Panc1 (cell line): ENCODE results near the gene LATS2. TPM values are rescaled to one million over a fixed set of nuclear protein-coding genes. Genes with fewer than 3 reads are reported as not detected.

ENCODE experiments used
- ATAC-seq: fragments of 200-7000 bp; cut with Tn5 transposase; 2 replicates; pipeline ENCODE4 v1.9.1; 2020; ENCODE audit warnings: mild to moderate bottlenecking, moderate library complexity
- BruUV-seq: library from RNA; stranded (reverse); fragments of 400-500 nt; replicated peaks from 2 replicates; lab custom pipeline; 2021; lab: Mats Ljungman, UMichigan
- CTCF ChIA-PET: fragments of 300-600 bp; sonication (Branson Sonifier 250); formaldehyde crosslinking; loops from one replicate; lab custom pipeline; 2022; ENCODE audit warnings: antibody characterized with exemption; lab: Charles Lee
- POLR2A ChIA-PET: fragments of 300-600 bp; sonication (Branson Sonifier 250); formaldehyde crosslinking; loops from one replicate; lab custom pipeline; 2022; ENCODE audit warnings: antibody characterized with exemption; lab: Charles Lee
- DNase-seq: peaks from one replicate; pipeline ENCODE4 v3.0.0-alpha.2; 2010; ENCODE audit warnings: low read depth, low spot score
- H3K27ac ChIP-seq: 2 replicates; pipeline ENCODE4 v1.5.1; 2011; ENCODE audit warnings: mild to moderate bottlenecking, low read length, inconsistent platforms
- H3K27me3 ChIP-seq: fragments of 200-500 bp; sonication (Bioruptor generic); 2 replicates; pipeline ENCODE4 v1.6.0; 2014; ENCODE audit warnings: low read length, inconsistent platforms; ENCODE audit not compliant: control insufficient read depth, insufficient read depth
- H3K36me3 ChIP-seq: fragments of 200-500 bp; sonication (Bioruptor generic); 2 replicates; pipeline ENCODE4 v1.5.1; 2014; ENCODE audit warnings: inconsistent platforms, mild to moderate bottlenecking, low read length, moderate library complexity; ENCODE audit not compliant: control insufficient read depth, insufficient read depth
- H3K4me1 ChIP-seq: 2 replicates; pipeline ENCODE4 v1.5.1; 2011; ENCODE audit warnings: inconsistent platforms, mild to moderate bottlenecking, low read length, moderate library complexity; ENCODE audit not compliant: control insufficient read depth, insufficient read depth
- H3K4me3 ChIP-seq, 2 experiments: 2 replicates each; pipeline ENCODE4 v1.5.1; 2011 to 2012; ENCODE audit warnings: low read depth in 2 of 2, low read length in 2 of 2, mild to moderate bottlenecking in 2 of 2, inconsistent platforms in 1 of 2, moderate library complexity in 1 of 2
- H3K9me3 ChIP-seq: fragments of 200-500 bp; sonication (Bioruptor generic); 2 replicates; pipeline ENCODE4 v1.5.1; 2014; ENCODE audit warnings: low read depth, mild to moderate bottlenecking, inconsistent platforms, low read length, moderate library complexity; ENCODE audit not compliant: control insufficient read depth, insufficient read depth
- POLR2AphosphoS5 ChIP-seq: IDR thresholded peaks from 2 replicates; pipeline ENCODE4 v1.6.1; 2012; ENCODE audit warnings: mild to moderate bottlenecking, low read depth, low read length, moderate library complexity
- SIN3A ChIP-seq: IDR thresholded peaks from 2 replicates; pipeline ENCODE4 v1.6.1; 2012; ENCODE audit warnings: low read depth, mild to moderate bottlenecking, low read length, moderate library complexity, borderline replicate concordance; ENCODE audit not compliant: insufficient read depth
- TCF7L2 ChIP-seq: IDR thresholded peaks from 2 replicates; pipeline ENCODE4 v1.6.1; 2011; ENCODE audit warnings: mild to moderate bottlenecking, low read depth, low read length, inconsistent platforms
- in situ Hi-C: cut with HindIII; loops from 2 replicates; pipeline ENCODE4 v1.10.0; 2016; ENCODE audit warnings: low sequenced_read_pairs, low pct_unique_long_range_greater_than_20kb
- intact Hi-C: fragments of 100-400 bp; cut with micrococcal nuclease; formaldehyde crosslinking; loops from one replicate; pipeline ENCODE4 v1.10.0; 2022; ENCODE audit not compliant: unreplicated experiment
- total RNA-seq: library from RNA; stranded (reverse); gene quantifications from one replicate; pipeline ENCODE4 v1.2.1, GENCODE V29; 2021; ENCODE audit not compliant: unreplicated experiment
- TF ChIP-seq, protein P1 (sequence below), 2 experiments: IDR thresholded peaks; 2 replicates each; pipeline ENCODE4 v1.6.1; 2011 to 2012; ENCODE audit warnings: low read depth in 2 of 2, control low read depth in 1 of 2, low read length in 1 of 2, mild to moderate bottlenecking in 1 of 2, moderate library complexity in 1 of 2; ENCODE audit not compliant: insufficient read depth in 1 of 2
- TF ChIP-seq, protein P2 (sequence below): fragments of 450-650 bp; IDR thresholded peaks from 2 replicates; pipeline ENCODE4 v1.5.1; 2017; ENCODE audit warnings: mild to moderate bottlenecking

The LATS2 gene
- total RNA-seq, 1 experiment from 2014 or later, result 24.5 TPM

DNA sequence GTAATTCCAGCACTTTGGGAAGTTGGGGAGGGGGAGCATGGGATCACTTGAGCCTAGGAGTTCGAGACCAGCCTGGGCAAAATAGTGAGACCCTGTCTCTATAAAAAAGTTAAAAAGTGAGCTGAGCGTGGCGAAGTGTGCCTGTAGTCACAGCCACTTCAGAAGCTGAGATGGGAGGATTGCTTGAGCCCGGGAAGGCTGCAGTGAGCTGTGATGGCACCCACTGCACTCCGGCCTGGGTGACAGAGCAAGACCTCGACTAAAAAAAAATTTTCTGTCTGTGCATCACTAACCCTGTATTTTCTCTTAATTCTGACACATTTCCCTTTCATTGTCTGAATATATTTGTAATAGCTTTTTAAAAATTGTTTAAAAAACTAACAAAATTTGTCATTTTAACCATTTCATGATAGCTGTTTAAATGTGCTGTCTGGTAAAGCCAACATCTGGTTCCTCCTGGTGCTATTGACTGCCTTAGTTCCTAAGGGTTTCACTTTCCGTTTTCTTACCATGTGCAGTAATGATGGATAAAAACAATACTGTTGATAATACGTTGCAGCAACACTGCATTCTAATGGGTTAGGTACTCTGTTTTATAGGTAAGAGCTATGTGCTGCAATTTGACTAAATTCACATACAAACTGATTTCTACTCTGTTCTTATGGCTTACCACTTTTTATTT lies 29.7 kb downstream of the LATS2 start:
- H3K27ac ChIP-seq, result no peak overlapping the region
- ATAC-seq (no peak), DNase-seq (no peak)
- no TSS peak for BruUV-seq
- intact Hi-C loops (no loop called here), in situ Hi-C loops (no loop called here)
- CTCF ChIA-PET, result no interaction called here
- peaks cover 22% of the 10 kb centered on the region for H3K4me1 ChIP-seq
- POLR2A ChIA-PET, result interaction anchor here (0.6 kb wide), 1 partner anchor 105 kb away, joined by 3 read pairs; no protein-coding TSS in a partner anchor
- no peaks in the 10 kb centered on the region for H3K36me3 ChIP-seq
- H3K27me3 ChIP-seq, result no peaks in the 10 kb centered on the region
- TF ChIP-seq TCF7L2 (no peak), SIN3A (no peak)
- TF ChIP-seq, protein P1, sequence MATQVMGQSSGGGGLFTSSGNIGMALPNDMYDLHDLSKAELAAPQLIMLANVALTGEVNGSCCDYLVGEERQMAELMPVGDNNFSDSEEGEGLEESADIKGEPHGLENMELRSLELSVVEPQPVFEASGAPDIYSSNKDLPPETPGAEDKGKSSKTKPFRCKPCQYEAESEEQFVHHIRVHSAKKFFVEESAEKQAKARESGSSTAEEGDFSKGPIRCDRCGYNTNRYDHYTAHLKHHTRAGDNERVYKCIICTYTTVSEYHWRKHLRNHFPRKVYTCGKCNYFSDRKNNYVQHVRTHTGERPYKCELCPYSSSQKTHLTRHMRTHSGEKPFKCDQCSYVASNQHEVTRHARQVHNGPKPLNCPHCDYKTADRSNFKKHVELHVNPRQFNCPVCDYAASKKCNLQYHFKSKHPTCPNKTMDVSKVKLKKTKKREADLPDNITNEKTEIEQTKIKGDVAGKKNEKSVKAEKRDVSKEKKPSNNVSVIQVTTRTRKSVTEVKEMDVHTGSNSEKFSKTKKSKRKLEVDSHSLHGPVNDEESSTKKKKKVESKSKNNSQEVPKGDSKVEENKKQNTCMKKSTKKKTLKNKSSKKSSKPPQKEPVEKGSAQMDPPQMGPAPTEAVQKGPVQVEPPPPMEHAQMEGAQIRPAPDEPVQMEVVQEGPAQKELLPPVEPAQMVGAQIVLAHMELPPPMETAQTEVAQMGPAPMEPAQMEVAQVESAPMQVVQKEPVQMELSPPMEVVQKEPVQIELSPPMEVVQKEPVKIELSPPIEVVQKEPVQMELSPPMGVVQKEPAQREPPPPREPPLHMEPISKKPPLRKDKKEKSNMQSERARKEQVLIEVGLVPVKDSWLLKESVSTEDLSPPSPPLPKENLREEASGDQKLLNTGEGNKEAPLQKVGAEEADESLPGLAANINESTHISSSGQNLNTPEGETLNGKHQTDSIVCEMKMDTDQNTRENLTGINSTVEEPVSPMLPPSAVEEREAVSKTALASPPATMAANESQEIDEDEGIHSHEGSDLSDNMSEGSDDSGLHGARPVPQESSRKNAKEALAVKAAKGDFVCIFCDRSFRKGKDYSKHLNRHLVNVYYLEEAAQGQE (IDR thresholded peaks at IDR 0.05; ENCODE audit: insufficient read depth in 1 of 2, low read depth in 2 of 2, low read length in 1 of 2), result no peak
- TF ChIP-seq, protein P2, sequence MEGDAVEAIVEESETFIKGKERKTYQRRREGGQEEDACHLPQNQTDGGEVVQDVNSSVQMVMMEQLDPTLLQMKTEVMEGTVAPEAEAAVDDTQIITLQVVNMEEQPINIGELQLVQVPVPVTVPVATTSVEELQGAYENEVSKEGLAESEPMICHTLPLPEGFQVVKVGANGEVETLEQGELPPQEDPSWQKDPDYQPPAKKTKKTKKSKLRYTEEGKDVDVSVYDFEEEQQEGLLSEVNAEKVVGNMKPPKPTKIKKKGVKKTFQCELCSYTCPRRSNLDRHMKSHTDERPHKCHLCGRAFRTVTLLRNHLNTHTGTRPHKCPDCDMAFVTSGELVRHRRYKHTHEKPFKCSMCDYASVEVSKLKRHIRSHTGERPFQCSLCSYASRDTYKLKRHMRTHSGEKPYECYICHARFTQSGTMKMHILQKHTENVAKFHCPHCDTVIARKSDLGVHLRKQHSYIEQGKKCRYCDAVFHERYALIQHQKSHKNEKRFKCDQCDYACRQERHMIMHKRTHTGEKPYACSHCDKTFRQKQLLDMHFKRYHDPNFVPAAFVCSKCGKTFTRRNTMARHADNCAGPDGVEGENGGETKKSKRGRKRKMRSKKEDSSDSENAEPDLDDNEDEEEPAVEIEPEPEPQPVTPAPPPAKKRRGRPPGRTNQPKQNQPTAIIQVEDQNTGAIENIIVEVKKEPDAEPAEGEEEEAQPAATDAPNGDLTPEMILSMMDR, result no peak
- no peaks in the 10 kb centered on the region for H3K9me3 ChIP-seq
- H3K4me3 ChIP-seq, result no peak overlapping the region

DNA sequence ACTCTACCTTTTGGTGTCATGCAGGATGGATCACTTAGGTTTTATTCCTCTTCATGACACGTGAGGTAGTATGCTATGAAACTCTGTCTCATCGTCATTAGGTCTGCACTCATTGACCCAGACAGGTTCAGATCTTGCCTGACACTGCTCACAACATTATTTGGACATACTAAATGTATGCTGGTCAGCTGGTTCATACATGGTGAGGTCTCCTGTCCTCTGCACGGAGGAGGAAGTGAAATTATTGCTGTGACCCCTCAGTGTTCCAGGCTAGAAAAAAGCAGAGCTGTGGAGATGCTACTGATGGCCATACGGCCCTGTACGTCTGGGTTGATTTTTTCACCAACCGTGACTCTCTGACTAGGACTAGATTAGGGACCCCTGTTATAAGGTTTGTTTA lies 35.8 kb downstream of the LATS2 start:
- Histone ChIP-seq H3K4me3 (no peak overlapping the region), H3K9me3 (no peaks in the 10 kb centered on the region), H3K4me1 (no peaks in the 10 kb centered on the region; the same call in 1 of the 2 replicates), H3K27me3 (no peaks in the 10 kb centered on the region), H3K27ac (no peak overlapping the region), H3K36me3 (no peaks in the 10 kb centered on the region)
- ChIA-PET POLR2A (no interaction called here), CTCF (no interaction called here)
- no peak for ATAC-seq
- TF ChIP-seq SIN3A, result no peak
- TF ChIP-seq TCF7L2, result no peak
- TF ChIP-seq POLR2AphosphoS5, result no peak
- TF ChIP-seq, protein P1 (IDR thresholded peaks at IDR 0.05; ENCODE audit: insufficient read depth in 1 of 2, low read depth in 2 of 2, low read length in 1 of 2), result no peak
- TF ChIP-seq, protein P2, result no peak
- in situ Hi-C loops (no loop called here), intact Hi-C loops (no loop called here)
- no peak for DNase-seq
- no TSS peak for BruUV-seq
